Endodermal cell (in vitro differentiated cells): Measurements from ENCODE around the gene MYL4. TPM values are rescaled to one million over a fixed set of nuclear protein-coding genes. Genes with fewer than 3 reads are reported as not detected.

ENCODE experiments used
- DNase-seq: peaks from one replicate; pipeline ENCODE4 v3.0.0-alpha.2; 2017
- H3K27ac ChIP-seq: 2 replicates; pipeline ENCODE4 v1.5.1; 2013; ENCODE audit warnings: mild to moderate bottlenecking, low read depth, low read length, moderate library complexity
- H3K27me3 ChIP-seq: 2 replicates; pipeline ENCODE4 v1.6.1; 2013; ENCODE audit warnings: mild to moderate bottlenecking, low read length, moderate library complexity; ENCODE audit not compliant: insufficient read depth, control insufficient read depth, poor library complexity, severe bottlenecking
- H3K36me3 ChIP-seq: 2 replicates; pipeline ENCODE4 v1.7.0; 2013; ENCODE audit warnings: mild to moderate bottlenecking, low read length, moderate library complexity; ENCODE audit not compliant: control insufficient read depth, insufficient read depth
- H3K4me1 ChIP-seq: one replicate; pipeline ENCODE4 v1.7.0; 2013; ENCODE audit warnings: low read length; ENCODE audit not compliant: control insufficient read depth, insufficient read depth
- H3K4me3 ChIP-seq: 2 replicates; pipeline ENCODE4 v1.5.1; 2013; ENCODE audit warnings: mild to moderate bottlenecking, low read length, moderate library complexity
- H3K9ac ChIP-seq: 2 replicates; pipeline ENCODE4 v1.6.1; 2013; ENCODE audit warnings: mild to moderate bottlenecking, low read length, moderate library complexity; ENCODE audit not compliant: poor library complexity, severe bottlenecking; ENCODE audit errors: extremely low read depth
- H3K9me3 ChIP-seq: 2 replicates; pipeline ENCODE4 v1.6.1; 2013; ENCODE audit warnings: mild to moderate bottlenecking, low read length, moderate library complexity; ENCODE audit not compliant: control insufficient read depth
- H3K27ac Mint-ChIP-seq: 2 replicates; pipeline ENCODE4 v1.8.0; 2020; ENCODE audit warnings: mixed read lengths
- H3K27me3 Mint-ChIP-seq: 2 replicates; pipeline ENCODE4 v1.8.0; 2021; ENCODE audit warnings: mild to moderate bottlenecking, mixed read lengths; ENCODE audit not compliant: insufficient read depth
- H3K36me3 Mint-ChIP-seq: 2 replicates; pipeline ENCODE4 v1.8.0; 2020; ENCODE audit warnings: low read depth, mixed read lengths
- H3K4me1 Mint-ChIP-seq: 2 replicates; pipeline ENCODE4 v1.8.0; 2020; ENCODE audit warnings: mixed read lengths
- H3K4me3 Mint-ChIP-seq: 2 replicates; pipeline ENCODE4 v1.8.0; 2020; ENCODE audit warnings: mild to moderate bottlenecking, moderate library complexity, mixed read lengths
- H3K9me3 Mint-ChIP-seq: 2 replicates; pipeline ENCODE4 v1.8.0; 2020; ENCODE audit warnings: mild to moderate bottlenecking, mixed read lengths
- WGBS, 2 experiments: methylation state at CpG; one replicate each; pipeline versions ENCODE4 v1.1.5 to v1.1.7; 2013; ENCODE audit warnings: missing lambda C conversion rate in 2 of 2, mixed read lengths in 1 of 2; ENCODE audit not compliant: insufficient coverage in 1 of 2, insufficient read length in 1 of 2; 5-methylcytosine and 5-hydroxymethylcytosine counted together
- total RNA-seq, 2 donors: library from RNA; stranded (reverse); fragmentation: NEBNext Ultra II Directional in 1 of 2; extraction: Animal tissue kit (Norgen Biotek cat#: 25700) in 1 of 2; gene quantifications; 2 replicates in 1 of 2; 3 replicates in 1 of 2; pipeline ENCODE4 v1.2.1, GENCODE V29; 2021
- TF ChIP-seq, protein P1 (sequence below): fragments of 200-600 bp; sonication (generic); conservative IDR thresholded peaks from 2 replicates; pipeline ENCODE4 v1.5.0; 2021; ENCODE audit warnings: antibody characterized with exemption, mild to moderate bottlenecking

The MYL4 gene
- total RNA-seq, 2 donors from 2014 or later = 15.5 to 20.0 TPM

DNA sequence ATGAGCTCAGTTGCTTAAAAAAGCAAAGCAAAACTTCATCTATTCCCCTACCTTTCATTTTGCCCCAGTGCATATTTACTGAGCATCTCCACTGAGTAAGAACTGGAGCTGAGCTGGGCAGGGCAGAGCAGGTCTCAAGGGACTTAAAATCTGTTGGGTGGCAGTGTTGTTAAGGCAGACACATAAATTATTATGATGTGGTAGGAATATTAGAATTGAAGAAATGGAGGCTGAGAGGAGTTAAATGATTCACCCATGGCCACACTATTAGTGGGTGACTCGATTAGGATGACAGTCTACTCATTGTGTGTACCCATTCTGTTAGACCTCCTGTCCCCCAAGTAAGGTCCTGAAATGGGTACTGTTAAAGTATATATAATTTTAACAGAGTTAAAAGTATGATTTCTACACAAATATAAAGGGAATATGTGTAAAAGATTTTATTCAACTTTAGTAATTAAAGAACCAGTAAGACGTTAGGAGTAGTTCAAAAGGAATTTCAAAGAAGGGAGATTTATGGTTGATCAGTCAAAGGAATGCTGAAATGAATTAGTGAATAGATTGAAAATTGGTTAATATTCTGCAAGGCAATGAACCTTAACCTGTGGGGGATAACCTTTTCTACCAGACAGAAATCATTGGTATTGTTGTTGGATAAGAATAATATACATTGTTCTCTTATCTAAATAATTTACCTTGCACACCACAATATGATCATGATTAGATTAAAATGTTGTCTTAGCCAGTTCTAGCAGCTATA lies 62.0 kb downstream of the MYL4 start:
- 90 to 100% methylated on average over 1 to 2 of the region's 2 CpGs for WGBS, 2 experiments
- DNase-seq = no peak
- H3K9ac ChIP-seq = no peak overlapping the region
- Mint-ChIP-seq H3K4me3 (no peak overlapping the region), H3K9me3 (peaks cover 20% of the 10 kb centered on the region), H3K27me3 (no peaks in the 10 kb centered on the region), H3K27ac (no peak overlapping the region), H3K4me1 (peaks cover 20% of the 10 kb centered on the region), H3K36me3 (peaks cover 2% of the 10 kb centered on the region)
- no peak overlapping the region for H3K27ac ChIP-seq
- no peaks in the 10 kb centered on the region for H3K36me3 ChIP-seq
- TF ChIP-seq, protein P1, sequence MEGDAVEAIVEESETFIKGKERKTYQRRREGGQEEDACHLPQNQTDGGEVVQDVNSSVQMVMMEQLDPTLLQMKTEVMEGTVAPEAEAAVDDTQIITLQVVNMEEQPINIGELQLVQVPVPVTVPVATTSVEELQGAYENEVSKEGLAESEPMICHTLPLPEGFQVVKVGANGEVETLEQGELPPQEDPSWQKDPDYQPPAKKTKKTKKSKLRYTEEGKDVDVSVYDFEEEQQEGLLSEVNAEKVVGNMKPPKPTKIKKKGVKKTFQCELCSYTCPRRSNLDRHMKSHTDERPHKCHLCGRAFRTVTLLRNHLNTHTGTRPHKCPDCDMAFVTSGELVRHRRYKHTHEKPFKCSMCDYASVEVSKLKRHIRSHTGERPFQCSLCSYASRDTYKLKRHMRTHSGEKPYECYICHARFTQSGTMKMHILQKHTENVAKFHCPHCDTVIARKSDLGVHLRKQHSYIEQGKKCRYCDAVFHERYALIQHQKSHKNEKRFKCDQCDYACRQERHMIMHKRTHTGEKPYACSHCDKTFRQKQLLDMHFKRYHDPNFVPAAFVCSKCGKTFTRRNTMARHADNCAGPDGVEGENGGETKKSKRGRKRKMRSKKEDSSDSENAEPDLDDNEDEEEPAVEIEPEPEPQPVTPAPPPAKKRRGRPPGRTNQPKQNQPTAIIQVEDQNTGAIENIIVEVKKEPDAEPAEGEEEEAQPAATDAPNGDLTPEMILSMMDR = no peak
- H3K4me1 ChIP-seq = peaks cover 8% of the 10 kb centered on the region
- H3K4me3 ChIP-seq = no peak overlapping the region
- peaks cover 11% of the 10 kb centered on the region for H3K9me3 ChIP-seq
- H3K27me3 ChIP-seq = no peaks in the 10 kb centered on the region

DNA sequence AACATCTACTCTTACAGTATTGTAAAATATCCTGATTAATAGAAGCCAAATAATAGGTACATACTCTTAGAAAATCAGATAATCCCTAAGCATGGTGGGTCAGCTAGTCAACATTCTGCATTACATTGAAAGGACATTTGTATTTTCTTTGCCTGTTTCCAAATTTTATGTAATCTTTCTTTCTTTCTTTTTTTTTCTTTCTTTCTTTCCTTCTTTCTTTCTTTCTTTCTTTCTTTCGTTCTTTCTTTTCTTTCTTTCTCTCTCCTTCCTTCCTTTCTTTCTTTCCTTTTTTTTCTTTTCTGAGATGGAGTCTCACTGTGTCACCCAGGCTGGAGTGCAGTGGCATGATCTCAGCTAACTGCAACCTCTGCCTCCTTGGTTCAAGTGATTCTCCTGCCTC lies 63.3 kb downstream of the MYL4 start:
- no peaks in the 10 kb centered on the region for H3K27me3 ChIP-seq
- DNase-seq = no peak
- no peak overlapping the region for H3K4me3 Mint-ChIP-seq
- peaks cover 32% of the 10 kb centered on the region for H3K4me1 Mint-ChIP-seq
- no peaks in the 10 kb centered on the region for H3K36me3 ChIP-seq
- peaks cover 9% of the 10 kb centered on the region for H3K4me1 ChIP-seq
- no peak overlapping the region for H3K27ac Mint-ChIP-seq
- no peak overlapping the region for H3K27ac ChIP-seq
- TF ChIP-seq, protein P1 = no peak
- H3K27me3 Mint-ChIP-seq = no peaks in the 10 kb centered on the region
- 96 to 100% methylated on average over 1 of the region's 1 CpG for WGBS, 2 experiments
- no peak overlapping the region for H3K9ac ChIP-seq
- peaks cover 11% of the 10 kb centered on the region for H3K9me3 ChIP-seq
- H3K4me3 ChIP-seq = no peak overlapping the region
- H3K9me3 Mint-ChIP-seq = peaks cover 20% of the 10 kb centered on the region
- H3K36me3 Mint-ChIP-seq = peaks cover 2% of the 10 kb centered on the region

DNA sequence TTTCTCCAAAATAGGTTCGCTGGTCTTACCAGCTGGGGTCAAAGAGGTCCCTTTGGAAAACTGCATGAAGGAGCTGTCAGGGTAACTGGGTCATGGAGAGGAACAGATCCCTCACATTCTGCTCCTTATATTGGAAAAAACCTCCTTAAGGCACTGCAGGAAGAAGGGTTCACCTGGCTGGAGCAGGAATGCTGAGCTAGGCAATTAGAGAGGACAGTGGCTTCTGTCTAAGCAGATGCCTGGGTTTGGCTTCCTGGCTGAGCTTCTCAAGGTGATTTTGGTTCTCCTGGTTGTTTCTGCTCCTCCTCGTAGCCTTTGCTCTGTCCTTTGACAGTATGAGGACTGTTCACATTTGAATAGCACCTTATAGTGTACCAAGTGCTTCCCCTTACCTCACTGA lies 64.1 kb downstream of the MYL4 start:
- peaks cover 14% of the 10 kb centered on the region for H3K9me3 Mint-ChIP-seq
- peaks cover 11% of the 10 kb centered on the region for H3K9me3 ChIP-seq
- H3K36me3 Mint-ChIP-seq = peaks cover 2% of the 10 kb centered on the region
- H3K27ac Mint-ChIP-seq = no peak overlapping the region
- no peak overlapping the region for H3K9ac ChIP-seq
- H3K27ac ChIP-seq = no peak overlapping the region
- H3K36me3 ChIP-seq = no peaks in the 10 kb centered on the region
- H3K4me1 ChIP-seq = peaks cover 9% of the 10 kb centered on the region
- WGBS, 2 experiments = 91 to 100% methylated on average over 2 of the region's 2 CpGs
- peaks cover 32% of the 10 kb centered on the region for H3K4me1 Mint-ChIP-seq
- TF ChIP-seq, protein P1 = no peak
- no peak overlapping the region for H3K4me3 ChIP-seq
- no peaks in the 10 kb centered on the region for H3K27me3 ChIP-seq
- H3K4me3 Mint-ChIP-seq = no peak overlapping the region
- DNase-seq = no peak
- H3K27me3 Mint-ChIP-seq = no peaks in the 10 kb centered on the region

Other genes starting within 250 kb of the MYL4 start
- gene RPRML, start 230.1 kb upstream of the MYL4 start, total RNA-seq = under 1 TPM in 1 of 2 donors, not detected in 1; 0.31 TPM
- 100 to 1,000 TPM in 1 of 2 donors, 10 to 100 TPM in 1; 72.1 to 108 TPM for gene CDC27, start 20.1 kb upstream of the MYL4 start, total RNA-seq
- gene ITGB3, start 44.5 kb downstream of the MYL4 start, total RNA-seq = under 1 TPM; 0.51 to 0.73 TPM
- gene EFCAB13, start 114.6 kb downstream of the MYL4 start, total RNA-seq = 1 to 10 TPM; 4.3 to 8.9 TPM